ENCODE data around the gene SPTLC3. TPM values are rescaled to one million over a fixed set of nuclear protein-coding genes. Genes with fewer than 3 reads are reported as not detected.

The SPTLC3 gene
- 10 to 100 TPM in 1 of 3 donors, 1 to 10 TPM in 2; 7.7 to 11.1 (median 7.9) TPM for total RNA-seq

DNA sequence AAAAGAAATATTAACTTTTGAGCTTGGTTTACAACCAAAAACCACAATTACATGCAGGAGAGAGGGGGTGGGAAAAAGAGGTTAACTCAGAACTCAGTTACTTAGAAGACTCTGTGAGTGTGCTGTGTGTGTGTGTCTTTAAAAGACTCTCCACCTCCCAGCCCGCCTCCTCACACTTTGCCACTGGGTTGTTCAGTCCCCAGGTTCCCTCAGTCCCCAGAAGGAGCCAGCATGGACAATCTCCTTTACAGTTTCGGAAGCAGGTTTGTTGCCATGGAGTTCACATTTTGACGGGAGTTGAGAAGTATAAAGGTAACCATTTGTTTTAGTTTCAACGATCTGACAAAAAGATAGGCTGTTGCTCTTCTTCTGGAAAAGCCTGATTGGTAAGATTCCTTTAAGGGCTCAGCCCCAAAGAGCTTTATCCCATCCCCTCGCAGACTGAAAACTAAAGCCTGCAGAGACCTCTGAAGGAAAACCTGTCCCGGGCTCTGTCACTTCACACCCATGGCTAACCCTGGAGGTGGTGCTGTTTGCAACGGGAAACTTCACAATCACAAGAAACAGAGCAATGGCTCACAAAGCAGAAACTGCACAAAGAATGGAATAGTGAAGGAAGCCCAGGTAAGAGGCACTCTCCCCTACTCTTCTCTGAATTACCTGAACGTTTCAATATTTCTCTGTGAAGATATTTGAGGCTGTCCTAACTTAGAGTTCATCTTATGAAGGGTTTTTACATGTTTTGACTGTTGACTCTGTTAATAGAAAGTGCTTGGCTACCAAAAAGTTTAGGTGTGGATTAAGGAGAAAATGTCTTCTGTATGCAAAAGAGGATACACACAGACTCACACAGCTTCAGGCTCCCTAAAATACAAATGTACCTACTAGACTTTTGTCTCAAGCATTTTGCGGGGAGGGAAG is at the start of gene SPTLC3:
Gene SPTLC3, plus strand, starts transcription at position 212 of the 921 bp plus-strand sequence. Its CDS starts 296 bp downstream, at position 508.
- no peak for TF ChIP-seq POLR2A (IDR thresholded peaks at IDR 0.05)
- TF ChIP-seq, protein P1, sequence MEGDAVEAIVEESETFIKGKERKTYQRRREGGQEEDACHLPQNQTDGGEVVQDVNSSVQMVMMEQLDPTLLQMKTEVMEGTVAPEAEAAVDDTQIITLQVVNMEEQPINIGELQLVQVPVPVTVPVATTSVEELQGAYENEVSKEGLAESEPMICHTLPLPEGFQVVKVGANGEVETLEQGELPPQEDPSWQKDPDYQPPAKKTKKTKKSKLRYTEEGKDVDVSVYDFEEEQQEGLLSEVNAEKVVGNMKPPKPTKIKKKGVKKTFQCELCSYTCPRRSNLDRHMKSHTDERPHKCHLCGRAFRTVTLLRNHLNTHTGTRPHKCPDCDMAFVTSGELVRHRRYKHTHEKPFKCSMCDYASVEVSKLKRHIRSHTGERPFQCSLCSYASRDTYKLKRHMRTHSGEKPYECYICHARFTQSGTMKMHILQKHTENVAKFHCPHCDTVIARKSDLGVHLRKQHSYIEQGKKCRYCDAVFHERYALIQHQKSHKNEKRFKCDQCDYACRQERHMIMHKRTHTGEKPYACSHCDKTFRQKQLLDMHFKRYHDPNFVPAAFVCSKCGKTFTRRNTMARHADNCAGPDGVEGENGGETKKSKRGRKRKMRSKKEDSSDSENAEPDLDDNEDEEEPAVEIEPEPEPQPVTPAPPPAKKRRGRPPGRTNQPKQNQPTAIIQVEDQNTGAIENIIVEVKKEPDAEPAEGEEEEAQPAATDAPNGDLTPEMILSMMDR (IDR thresholded peaks at IDR 0.05), result no peak
- TF ChIP-seq POLR2AphosphoS5 (IDR thresholded peaks at IDR 0.05), result peak in 2 of 3 donors; percentile 30 to 34
- Histone ChIP-seq H3K4me1 (no peaks in the 10 kb centered on the region), H3K36me3 (no peaks in the 10 kb centered on the region), H3K27ac (peak within 1 kb of the TSS; percentile 84 to 93), H3K4me3 (peak within 1 kb of the TSS; percentile 39 to 69 (median 53)), H3K9me3 (no peaks in the 10 kb centered on the region), H3K27me3 (no peaks in the 10 kb centered on the region)
- peak; percentile 38 to 55 for DNase-seq (ENCODE audit: low spot score in 2 of 2)
- intact Hi-C loops (cut with DNase I; ENCODE audit: low total_unique reads), result no loop called here

DNA sequence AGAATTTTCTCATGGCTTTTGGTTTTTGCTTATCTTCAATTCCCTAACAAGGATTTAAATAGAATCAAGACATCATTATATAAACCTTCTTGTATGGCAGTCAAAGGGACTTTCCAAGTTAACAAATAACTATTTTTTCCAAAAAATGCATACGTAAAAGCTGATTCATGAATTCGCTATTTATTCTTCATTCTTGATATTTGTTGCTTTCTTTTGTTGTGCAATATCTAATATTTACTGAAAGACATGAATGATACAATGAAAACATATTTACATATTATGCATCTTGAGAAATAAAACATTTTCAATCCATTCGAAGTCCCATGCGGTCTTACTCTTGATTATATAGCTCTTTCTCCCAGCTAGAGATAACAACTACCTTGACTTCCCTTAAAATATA is 47.0 kb upstream of the SPTLC3 start:
- TF ChIP-seq POLR2AphosphoS5 (IDR thresholded peaks at IDR 0.05), result no peak
- TF ChIP-seq POLR2A (IDR thresholded peaks at IDR 0.05), result no peak
- TF ChIP-seq, protein P1 (IDR thresholded peaks at IDR 0.05), result no peak
- intact Hi-C loops (cut with DNase I; ENCODE audit: low total_unique reads), result no loop called here
- no peak overlapping the region for H3K4me3 ChIP-seq
- no peak for DNase-seq (ENCODE audit: low spot score in 2 of 2)
- H3K4me1 ChIP-seq, result no peaks in the 10 kb centered on the region
- H3K27me3 ChIP-seq, result no peaks in the 10 kb centered on the region
- H3K27ac ChIP-seq, result no peak overlapping the region
- no peaks in the 10 kb centered on the region for H3K9me3 ChIP-seq
- no peaks in the 10 kb centered on the region for H3K36me3 ChIP-seq

DNA sequence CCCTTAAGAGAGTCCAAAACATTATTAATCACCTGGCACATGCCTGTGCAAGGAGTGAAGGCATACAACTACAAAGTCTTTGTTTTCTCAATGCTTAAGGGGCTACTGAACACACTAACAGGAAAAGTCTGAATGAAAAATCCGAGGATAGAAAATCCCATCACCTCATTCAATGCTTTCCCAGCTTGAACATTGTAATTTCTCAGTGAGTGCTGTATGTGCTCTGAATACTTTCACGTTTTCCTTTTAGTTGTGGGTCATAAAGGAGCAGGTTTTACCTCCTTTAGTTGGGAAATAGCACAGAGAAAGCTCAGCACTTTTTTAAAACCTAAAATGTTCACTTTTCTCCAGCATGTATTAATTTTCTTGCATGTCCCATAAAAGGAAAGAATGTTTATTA is 45.9 kb upstream of the SPTLC3 start:
- Histone ChIP-seq H3K9me3 (no peaks in the 10 kb centered on the region), H3K27me3 (no peaks in the 10 kb centered on the region), H3K4me1 (no peaks in the 10 kb centered on the region), H3K36me3 (no peaks in the 10 kb centered on the region), H3K27ac (no peak overlapping the region), H3K4me3 (no peak overlapping the region)
- no peak for TF ChIP-seq POLR2A (IDR thresholded peaks at IDR 0.05)
- TF ChIP-seq, protein P1 (IDR thresholded peaks at IDR 0.05), result no peak
- TF ChIP-seq POLR2AphosphoS5 (IDR thresholded peaks at IDR 0.05), result no peak
- no peak for DNase-seq (ENCODE audit: low spot score in 2 of 2)
- intact Hi-C loops (cut with DNase I; ENCODE audit: low total_unique reads), result no loop called here

DNA sequence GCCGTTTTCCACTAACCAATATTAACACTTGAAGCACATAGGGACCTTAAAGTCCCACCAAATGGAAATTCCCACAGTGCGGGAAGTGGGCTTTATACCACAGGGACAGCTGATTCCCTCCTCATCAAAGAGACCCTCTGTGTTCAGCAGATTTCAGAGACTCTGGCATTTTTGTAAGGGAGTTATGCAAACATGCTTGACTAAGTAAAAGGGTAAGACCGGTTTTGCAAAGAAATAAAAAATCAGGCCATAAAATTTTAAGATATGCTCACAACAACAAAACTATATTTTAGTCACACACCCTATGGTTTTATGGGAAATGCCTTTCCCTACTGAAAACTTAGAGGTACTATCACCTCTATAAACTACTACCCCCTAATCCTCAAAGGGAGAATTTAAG is 45.4 kb upstream of the SPTLC3 start:
- H3K4me3 ChIP-seq, result no peak overlapping the region
- H3K9me3 ChIP-seq, result no peaks in the 10 kb centered on the region
- no peak overlapping the region for H3K27ac ChIP-seq
- intact Hi-C loops (cut with DNase I; ENCODE audit: low total_unique reads), result no loop called here
- DNase-seq (ENCODE audit: low spot score in 2 of 2), result no peak
- no peaks in the 10 kb centered on the region for H3K4me1 ChIP-seq
- no peaks in the 10 kb centered on the region for H3K36me3 ChIP-seq
- TF ChIP-seq POLR2AphosphoS5 (IDR thresholded peaks at IDR 0.05) (no peak), POLR2A (IDR thresholded peaks at IDR 0.05) (no peak)
- TF ChIP-seq, protein P1 (IDR thresholded peaks at IDR 0.05), result no peak
- H3K27me3 ChIP-seq, result no peaks in the 10 kb centered on the region

DNA sequence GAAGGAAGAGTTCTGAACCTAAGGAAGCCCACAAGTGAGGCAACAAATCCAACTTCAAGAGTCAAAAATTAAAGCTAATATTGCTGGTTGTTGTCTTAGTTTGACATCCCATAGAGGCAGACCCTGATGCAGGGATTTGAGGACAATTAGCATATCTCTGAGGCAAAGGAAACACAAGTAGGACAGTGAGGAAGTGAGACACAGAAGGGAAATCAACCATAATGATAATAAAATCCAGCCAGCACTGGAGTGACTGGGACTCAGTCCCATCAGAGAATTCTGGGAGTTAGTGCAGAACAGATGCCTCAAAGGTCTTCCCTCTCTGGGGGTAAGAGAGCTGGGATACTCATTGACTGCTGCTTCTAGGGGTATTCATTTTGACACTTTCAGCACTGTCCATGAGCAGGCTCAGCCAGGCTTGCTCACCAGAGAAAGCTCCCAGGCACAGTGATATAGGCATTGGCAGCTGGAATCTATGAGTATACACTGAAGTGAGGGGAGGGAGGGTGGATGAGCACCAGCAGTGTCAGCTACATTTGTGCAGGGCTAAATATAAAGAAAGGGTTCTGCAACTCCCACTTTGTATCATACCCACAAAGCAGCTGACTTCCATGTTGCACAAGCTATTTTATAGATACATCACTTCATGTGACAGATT is 43.4 kb upstream of the SPTLC3 start:
- Histone ChIP-seq H3K27ac (no peak overlapping the region), H3K4me3 (no peak overlapping the region), H3K4me1 (no peaks in the 10 kb centered on the region), H3K36me3 (no peaks in the 10 kb centered on the region), H3K27me3 (no peaks in the 10 kb centered on the region), H3K9me3 (no peaks in the 10 kb centered on the region)
- intact Hi-C loops (cut with DNase I; ENCODE audit: low total_unique reads), result no loop called here
- TF ChIP-seq POLR2AphosphoS5 (IDR thresholded peaks at IDR 0.05), result no peak
- TF ChIP-seq POLR2A (IDR thresholded peaks at IDR 0.05), result no peak
- TF ChIP-seq, protein P1 (IDR thresholded peaks at IDR 0.05), result no peak
- no peak for DNase-seq (ENCODE audit: low spot score in 2 of 2)

Measured in breast epithelium (tissue), 4 donors.